GM19023 (cell line): Measurements from ENCODE around the gene IYD.
"Not testable (repeated sequence)": the region's sequence is repeated elsewhere in the genome, so short reads cannot be mapped to it uniquely, and the experiment has no call there.

Experiments used
- ATAC-seq: cut with Tn5 transposase; IDR thresholded peaks from one replicate; pipeline ENCODE4 v1.9.1; 2021; ENCODE audit warnings: mild to moderate bottlenecking, moderate library complexity; ENCODE audit not compliant: unreplicated experiment

IYD gene

GRCh38 chr6:150349546-150349945 is 19.3 kb upstream of the IYD start:
- ATAC-seq, result no peak

GRCh38 chr6:150352321-150353296 is 16.2 kb upstream of the IYD start:
- ATAC-seq, result no peak

- no peak for ATAC-seq
These were observed 15.4 kb upstream of the IYD start for GRCh38 chr6:150353445-150353844.

GRCh38 chr6:150354754-150355571 is 13.8 kb upstream of the IYD start:
- no peak for ATAC-seq

GRCh38 chr6:150355932-150356331 is 12.9 kb upstream of the IYD start:
- no peak for ATAC-seq

- ATAC-seq, result no peak
These were observed 6.9 kb upstream of the IYD start for GRCh38 chr6:150361876-150362275.

GRCh38 chr6:150363733-150364132 is 5.1 kb upstream of the IYD start:
- no peak for ATAC-seq

GRCh38 chr6:150366118-150366778 is 2.6 kb upstream of the IYD start:
- no peak for ATAC-seq

GRCh38 chr6:150369408-150369807 is 596 bp downstream of the IYD start:
- no peak for ATAC-seq

GRCh38 chr6:150370112-150370511 is 1.3 kb downstream of the IYD start:
- no peak for ATAC-seq

GRCh38 chr6:150371356-150371755 is 2.5 kb downstream of the IYD start:
- no peak for ATAC-seq

GRCh38 chr6:150372051-150372450 is 3.2 kb downstream of the IYD start:
- no peak for ATAC-seq

GRCh38 chr6:150373260-150373701 is 4.5 kb downstream of the IYD start:
- no peak for ATAC-seq

GRCh38 chr6:150374346-150374745 is 5.5 kb downstream of the IYD start:
- ATAC-seq, result not testable (repeated sequence)

GRCh38 chr6:150377211-150377781 is 8.5 kb downstream of the IYD start:
- no peak for ATAC-seq

GRCh38 chr6:150380256-150380655 is 11.4 kb downstream of the IYD start:
- ATAC-seq, result no peak

GRCh38 chr6:150382171-150382570 is 13.4 kb downstream of the IYD start:
- ATAC-seq, result no peak

GRCh38 chr6:150391414-150391813 is 22.6 kb downstream of the IYD start:
- no peak for ATAC-seq

GRCh38 chr6:150391890-150392289 is 23.1 kb downstream of the IYD start:
- no peak for ATAC-seq

GRCh38 chr6:150392452-150393220 is 23.8 kb downstream of the IYD start:
- no peak for ATAC-seq
